ENCODE measurements around the gene MYO5A. TPM values are rescaled to one million over a fixed set of nuclear protein-coding genes. Genes with fewer than 3 reads are reported as not detected.

MYO5A gene
- total RNA-seq, 1 experiment from 2014 or later = 21.8 TPM

GRCh38 chr15:52483707-52484106 lies 45.0 kb downstream of the MYO5A start:
- H3K9me3 Mint-ChIP-seq = peaks cover 0 to 4% of the 10 kb centered on the region in 2 experiments; a peak in 1 of 5 replicates
- H3K9me3 ChIP-seq (ENCODE audit: control insufficient read depth, low read depth, low read length) = no peaks in the 10 kb centered on the region
- H2BK20ac ChIP-seq (ENCODE audit: low read depth, low read length, poor library complexity, severe bottlenecking) = no peak overlapping the region
- no peaks in the 10 kb centered on the region for H3K79me1 ChIP-seq (ENCODE audit: insufficient read depth, low read depth, low read length, poor library complexity, severe bottlenecking)
- no peaks in the 10 kb centered on the region for H3K23me2 ChIP-seq (ENCODE audit: insufficient read length, low read depth, low read length, poor library complexity, severe bottlenecking)
- no peak for TF ChIP-seq CTCF (conservative IDR thresholded peaks at IDR 0.05)
- no peak overlapping the region for H3K18ac ChIP-seq (ENCODE audit: insufficient read length, low read depth, low read length)
- no peaks in the 10 kb centered on the region for H4K20me1 ChIP-seq (ENCODE audit: control insufficient read depth, insufficient read depth, insufficient read length)
- H3K27me3 Mint-ChIP-seq (ENCODE audit: low read depth) = no peaks in the 10 kb centered on the region
- no peak overlapping the region for H4K5ac ChIP-seq (ENCODE audit: insufficient read length, low read depth, low read length)
- no peak overlapping the region for H3K27ac ChIP-seq (ENCODE audit: insufficient read length, low read depth, low read length)
- no peak overlapping the region for H3K27ac Mint-ChIP-seq
- H3K27me3 ChIP-seq (ENCODE audit: insufficient read depth, low read length) = no peaks in the 10 kb centered on the region
- no CpG with 5 or more reads among the region's 3 CpGs for WGBS (ENCODE audit: extremely low coverage, insufficient read length, low lambda C conversion rate)
- H4K8ac ChIP-seq (replicated peaks; ENCODE audit: insufficient read length, low read depth, low read length) = no peak overlapping the region
- DNase-seq = no peak
- no peak overlapping the region for H4K91ac ChIP-seq (ENCODE audit: insufficient read length, low read depth, low read length)
- peaks cover 35 to 48% of the 10 kb centered on the region in 2 experiments for H3K4me1 Mint-ChIP-seq
- H3K9ac ChIP-seq (ENCODE audit: extremely low read depth, insufficient read length, low read length) = no peak overlapping the region
- H3K23ac ChIP-seq (ENCODE audit: insufficient read length, low read depth, low read length) = no peak overlapping the region
- H3K4me2 ChIP-seq (ENCODE audit: insufficient read depth, insufficient read length, low read length) = no peak overlapping the region
- no peak overlapping the region for H2BK15ac ChIP-seq (ENCODE audit: low read depth, low read length)
- H3K4me1 ChIP-seq (ENCODE audit: insufficient read depth, low read length) = peaks cover 4% of the 10 kb centered on the region; the same call in 1 of the 2 replicates
- H2BK5ac ChIP-seq (ENCODE audit: insufficient read length, low read length) = no peak overlapping the region
- H2AK5ac ChIP-seq (ENCODE audit: insufficient read length, low read length) = no peak overlapping the region
- H3K4me3 Mint-ChIP-seq = no peak overlapping the region
- H2BK120ac ChIP-seq (ENCODE audit: low read depth, low read length, poor library complexity, severe bottlenecking) = no peak overlapping the region
- H3K14ac ChIP-seq (ENCODE audit: insufficient read depth, low read length) = no peak overlapping the region
- no peak overlapping the region for H2AFZ ChIP-seq (ENCODE audit: low read length)
- H2BK12ac ChIP-seq (ENCODE audit: insufficient read length, low read depth, low read length) = no peak overlapping the region
- peaks cover 0 to under 1% (median under 1%) of the 10 kb centered on the region in 3 experiments; a peak in 3 of 7 replicates for H3K36me3 Mint-ChIP-seq (ENCODE audit: insufficient read depth in 1 of 3, low read depth in 3 of 3)
- H3K56ac ChIP-seq (ENCODE audit: insufficient read length, low read depth, low read length) = no peak overlapping the region
- no peak overlapping the region for H3K4ac ChIP-seq (ENCODE audit: low read depth, low read length)
- no peaks in the 10 kb centered on the region for H3K79me2 ChIP-seq (ENCODE audit: insufficient read depth, low read length)
- no peak overlapping the region for H3T11ph ChIP-seq (ENCODE audit: low read length)
